ENCODE data around the gene RFFL. TPM values are rescaled to one million over a fixed set of nuclear protein-coding genes. Genes with fewer than 3 reads are reported as not detected.
A peak's percentile ranks its signal among the peaks of the same experiment; 100 is the strongest.

The RFFL gene
- total RNA-seq, 3 donors from 2014 or later: 19.6 to 28.2 (median 20.3) TPM

GRCh38 chr17:34974179-34974578 lies 89.3 kb downstream of the RFFL start:
- no peak overlapping the region for H3K4me3 Mint-ChIP-seq
- H3K36me3 Mint-ChIP-seq (ENCODE audit: insufficient read depth): peaks cover 10% of the 10 kb centered on the region
- ATAC-seq: no peak
- DNase-seq: no peak
- no peaks in the 10 kb centered on the region for H3K27me3 Mint-ChIP-seq (ENCODE audit: low read depth)
- no peaks in the 10 kb centered on the region for H3K9me3 Mint-ChIP-seq
- H3K4me1 Mint-ChIP-seq (ENCODE audit: low read depth): peaks cover 2% of the 10 kb centered on the region

DNA sequence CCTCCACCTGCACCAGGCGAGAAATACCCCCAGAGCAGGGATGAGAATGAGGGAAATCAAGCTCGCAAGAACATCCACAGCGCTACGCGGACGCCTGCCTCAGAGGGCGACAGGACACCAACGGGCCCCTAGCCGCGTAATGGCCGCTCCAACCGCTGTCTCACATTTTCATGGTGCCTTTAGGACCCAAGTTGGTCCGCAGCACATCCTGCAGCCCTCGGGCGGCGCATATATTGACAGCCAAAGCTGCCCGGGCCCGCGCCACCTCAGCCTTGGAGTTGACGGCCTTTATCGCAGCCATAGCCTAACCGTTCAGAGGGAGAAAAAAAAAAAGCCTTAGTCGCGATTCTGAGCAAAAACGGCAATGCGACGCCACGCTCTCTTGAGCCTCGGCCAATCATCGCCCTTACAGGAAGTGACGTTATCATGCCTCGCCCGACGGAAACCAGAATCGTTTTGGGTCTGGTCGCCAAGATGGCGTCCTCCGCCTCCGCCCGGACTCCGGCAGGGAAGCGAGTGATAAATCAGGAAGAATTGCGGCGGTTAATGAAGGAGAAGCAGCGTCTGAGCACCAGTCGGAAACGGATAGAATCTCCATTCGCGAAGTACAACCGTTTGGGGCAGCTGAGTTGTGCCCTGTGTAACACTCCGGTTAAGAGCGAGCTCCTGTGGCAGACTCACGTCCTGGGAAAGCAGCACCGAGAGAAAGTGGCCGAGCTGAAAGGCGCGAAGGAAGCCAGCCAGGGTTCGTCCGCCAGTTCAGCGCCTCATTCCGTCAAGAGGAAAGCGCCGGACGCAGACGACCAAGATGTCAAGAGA lies 102.2 kb downstream of the RFFL start, which contains the start of the genes CCT6B and ZNF830:
CCT6B (minus strand) TSS at position 368 of the 819 bp plus-strand sequence; CDS start at position 301, 67 bp downstream.
ZNF830 (plus strand) TSS at position 448 of the 819 bp plus-strand sequence; CDS start at position 475, 27 bp downstream.
- Mint-ChIP-seq H3K36me3 (ENCODE audit: insufficient read depth) (peaks cover 25% of the 10 kb centered on the region), H3K4me1 (ENCODE audit: low read depth) (peaks cover 27% of the 10 kb centered on the region), H3K9me3 (peaks cover 8% of the 10 kb centered on the region), H3K27me3 (ENCODE audit: low read depth) (peaks cover 4% of the 10 kb centered on the region), H3K4me3 (peak within 1 kb of the TSS; percentile 100)
- peak; percentile 83 for DNase-seq
- peak; percentile 93 to 95 for ATAC-seq

DNA sequence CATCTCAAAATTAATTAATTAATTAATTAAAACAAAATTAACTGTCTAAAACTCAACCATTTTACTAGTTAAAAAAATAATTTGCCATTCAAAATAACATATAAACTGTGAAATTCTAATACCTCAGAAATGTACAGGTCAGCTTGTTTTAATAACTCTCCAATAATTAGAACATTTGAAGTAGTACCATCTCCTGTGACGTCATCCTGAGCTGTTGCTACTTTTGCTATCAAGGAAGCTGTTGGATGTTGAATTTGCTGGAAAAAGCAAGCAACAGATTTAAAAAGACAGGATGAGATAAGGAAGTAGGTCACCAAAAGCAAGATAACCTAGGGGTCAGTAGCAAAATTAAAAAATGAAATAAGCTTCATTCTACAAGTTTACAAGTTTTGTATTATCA lies 105.1 kb downstream of the RFFL start:
- DNase-seq: no peak
- peaks cover 13% of the 10 kb centered on the region for H3K36me3 Mint-ChIP-seq (ENCODE audit: insufficient read depth)
- peaks cover 21% of the 10 kb centered on the region for H3K4me1 Mint-ChIP-seq (ENCODE audit: low read depth)
- H3K27me3 Mint-ChIP-seq (ENCODE audit: low read depth): peaks cover 4% of the 10 kb centered on the region
- H3K9me3 Mint-ChIP-seq: peaks cover 8% of the 10 kb centered on the region
- no peak for ATAC-seq
- no peak overlapping the region for H3K4me3 Mint-ChIP-seq

Other genes with a start within 250 kb of the RFFL start
- gene CCT6B, start 102.2 kb downstream of the RFFL start, total RNA-seq: 1 to 10 TPM in 1 of 3 donors, under 1 TPM in 2; 0.51 to 1.0 (median 0.95) TPM
- gene ZNF830, start 102.2 kb downstream of the RFFL start, total RNA-seq: 10 to 100 TPM; 22.7 to 24.5 (median 22.8) TPM
- 10 to 100 TPM; 54.3 to 63.9 (median 58.2) TPM for gene LIG3, start 83.2 kb downstream of the RFFL start, total RNA-seq
- gene RAD51D, start 56.2 kb upstream of the RFFL start, total RNA-seq: 10 to 100 TPM; 20.6 to 24.5 (median 23.4) TPM
- not detected for gene FNDC8, start 57.9 kb upstream of the RFFL start, total RNA-seq
- 10 to 100 TPM; 72.8 to 85.7 (median 85.3) TPM for gene NLE1, start 78.6 kb upstream of the RFFL start, total RNA-seq
- not detected for gene UNC45B, start 84.1 kb upstream of the RFFL start, total RNA-seq
- gene SLC35G3, start 130.7 kb upstream of the RFFL start, total RNA-seq: not detected
- 10 to 100 TPM in 1 of 3 donors, 1 to 10 TPM in 2; 5.2 to 16.2 (median 8.0) TPM for gene SLFN5, start 179.4 kb upstream of the RFFL start, total RNA-seq

Measured in activated T-cell treated with anti-CD3 and anti-CD28 coated beads, Interleukin-2, amount 50 U/mL, for 4 hours (primary cell).